ENCODE measurements around the gene RPL3. TPM values are rescaled to one million over a fixed set of nuclear protein-coding genes. Genes with fewer than 3 reads are reported as not detected.

Gene RPL3
- total and polyA plus RNA-seq, 2 donors (not counting 1 experiment from before 2014, with no cell fraction given) = 2,665 to 5,418 TPM

DNA sequence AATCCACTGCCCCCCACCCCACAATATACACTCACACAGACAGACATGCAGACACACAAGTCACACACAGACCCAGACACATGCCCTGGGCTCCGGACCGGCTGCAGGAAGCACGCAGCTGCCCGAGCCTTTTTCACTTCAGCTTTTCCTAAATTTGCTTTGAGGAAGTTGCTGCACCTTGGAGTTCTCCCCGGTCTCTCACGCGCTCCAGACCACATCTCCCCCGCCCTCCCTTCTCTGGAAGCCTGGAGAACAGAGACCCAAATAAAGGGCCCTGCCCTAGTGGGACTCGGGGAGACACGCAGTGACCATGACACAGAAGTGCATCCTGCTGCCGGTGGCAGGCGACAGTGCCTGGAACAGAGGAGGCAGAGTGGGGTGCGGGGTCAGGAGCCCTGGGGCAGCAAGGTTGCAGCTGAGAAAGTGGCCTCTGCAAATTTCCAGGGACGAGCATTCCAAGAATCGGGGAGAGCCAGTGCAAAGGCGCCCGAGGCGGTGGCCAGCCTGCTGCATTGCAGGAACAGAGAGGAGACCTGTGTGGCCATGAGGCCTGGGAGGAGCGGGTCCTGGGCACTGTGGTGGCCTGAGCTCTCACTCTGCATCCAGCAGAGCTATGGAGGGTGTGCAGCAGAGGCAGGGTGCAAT lies 19.1 kb downstream of the RPL3 start:
- DNase-seq (peak; percentile 51), ATAC-seq (ENCODE audit: low read depth) (peak; percentile 39)
- Histone ChIP-seq H4K20me1 (ENCODE audit: control insufficient read depth, insufficient read depth, low read length, poor library complexity, severe bottlenecking) (no peaks in the 10 kb centered on the region), H3K36me3 (replicated peaks in 1 of 2; ENCODE audit: control extremely low read depth in 1 of 2, control insufficient read depth in 1 of 2, extremely low read depth in 1 of 2, insufficient read depth in 2 of 2, low read length in 1 of 2) (no peaks in the 10 kb centered on the region), H3K9ac (ENCODE audit: low read length) (peak overlapping the region; percentile 22), H3K79me2 (ENCODE audit: control insufficient read depth, insufficient read depth, low read length) (no peaks in the 10 kb centered on the region), H3K27me3 (replicated peaks in 1 of 4; ENCODE audit: control extremely low read depth in 1 of 4, control insufficient read depth in 3 of 4, insufficient read depth in 4 of 4, low read length in 3 of 4) (no peaks in the 10 kb centered on the region), H3K4me1 (ENCODE audit: control insufficient read depth in 2 of 2, insufficient read depth in 2 of 2, low read length in 2 of 2) (peaks cover 16 to 27% of the 10 kb centered on the region in 2 donors), H3K4me3 (ENCODE audit: control extremely low read depth in 1 of 5, extremely low read depth in 1 of 5, insufficient read depth in 1 of 5, low read depth in 2 of 5, low read length in 4 of 5) (peak overlapping the region in 3 of 5 experiments; percentile 2 to 41 (median 12)), H2AFZ (ENCODE audit: insufficient read depth, low read depth, low read length, poor library complexity, severe bottlenecking) (peak overlapping the region; percentile 47), H3K27ac (ENCODE audit: low read length in 2 of 2) (no peak overlapping the region), H3K4me2 (replicated peaks; ENCODE audit: low read depth, low read length, poor library complexity, severe bottlenecking) (peak overlapping the region; percentile 71), H3K9me3 (ENCODE audit: control extremely low read depth in 1 of 3, control insufficient read depth in 2 of 3, insufficient read depth in 1 of 3, low read length in 2 of 3) (no peaks in the 10 kb centered on the region)
- ChIA-PET POLR2A (interaction anchor here (1.1 kb wide), 1 partner anchor 228 kb away, joined by 3 read pairs; no protein-coding TSS in a partner anchor), CTCF (interaction anchor here (1.0 to 1.1 kb wide), 3 partner anchors 10 to 131 kb away, joined by 3 to 4 read pairs (median 3); no protein-coding TSS in a partner anchor)
- peak overlapping the region; percentile 58 for H3K27ac Mint-ChIP-seq
- TF ChIP-seq, protein P1, sequence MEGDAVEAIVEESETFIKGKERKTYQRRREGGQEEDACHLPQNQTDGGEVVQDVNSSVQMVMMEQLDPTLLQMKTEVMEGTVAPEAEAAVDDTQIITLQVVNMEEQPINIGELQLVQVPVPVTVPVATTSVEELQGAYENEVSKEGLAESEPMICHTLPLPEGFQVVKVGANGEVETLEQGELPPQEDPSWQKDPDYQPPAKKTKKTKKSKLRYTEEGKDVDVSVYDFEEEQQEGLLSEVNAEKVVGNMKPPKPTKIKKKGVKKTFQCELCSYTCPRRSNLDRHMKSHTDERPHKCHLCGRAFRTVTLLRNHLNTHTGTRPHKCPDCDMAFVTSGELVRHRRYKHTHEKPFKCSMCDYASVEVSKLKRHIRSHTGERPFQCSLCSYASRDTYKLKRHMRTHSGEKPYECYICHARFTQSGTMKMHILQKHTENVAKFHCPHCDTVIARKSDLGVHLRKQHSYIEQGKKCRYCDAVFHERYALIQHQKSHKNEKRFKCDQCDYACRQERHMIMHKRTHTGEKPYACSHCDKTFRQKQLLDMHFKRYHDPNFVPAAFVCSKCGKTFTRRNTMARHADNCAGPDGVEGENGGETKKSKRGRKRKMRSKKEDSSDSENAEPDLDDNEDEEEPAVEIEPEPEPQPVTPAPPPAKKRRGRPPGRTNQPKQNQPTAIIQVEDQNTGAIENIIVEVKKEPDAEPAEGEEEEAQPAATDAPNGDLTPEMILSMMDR (IDR thresholded peaks at IDR 0.05) = no peak
- TF ChIP-seq EZH2 (IDR thresholded peaks at IDR 0.05; ENCODE audit: borderline replicate concordance, insufficient read depth, low read depth, low read length, poor library complexity, severe bottlenecking) = no peak
- H3K4me1 Mint-ChIP-seq = peaks cover 26% of the 10 kb centered on the region
- H3K27me3 Mint-ChIP-seq = peaks cover 4% of the 10 kb centered on the region
- intact Hi-C loops (cut with micrococcal nuclease) = no loop called here
- H3K4me3 Mint-ChIP-seq = peak overlapping the region; percentile 68
- 16% methylated on average over 19 of the region's 19 CpGs for WGBS (ENCODE audit: insufficient coverage)
- H3K9me3 Mint-ChIP-seq (ENCODE audit: insufficient read depth) = no peaks in the 10 kb centered on the region

DNA sequence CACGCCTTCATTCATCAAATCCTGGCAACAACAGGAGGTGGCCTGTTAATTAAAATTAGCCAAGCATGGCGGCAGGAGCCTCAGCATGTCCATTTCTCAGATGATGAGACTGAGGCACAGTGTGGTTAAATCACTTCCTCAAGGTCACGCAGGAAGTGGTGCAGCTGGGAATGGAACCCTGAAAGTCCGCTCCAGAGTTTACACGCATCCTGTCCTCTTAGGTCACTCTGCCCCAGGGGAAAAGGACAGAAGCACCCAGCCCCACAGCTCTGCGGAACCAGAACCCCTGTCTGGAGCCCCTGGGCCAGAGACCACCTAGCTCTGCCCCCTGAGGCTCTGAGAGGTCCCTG lies 19.6 kb downstream of the RPL3 start:
- Histone ChIP-seq H3K27ac (ENCODE audit: low read length in 2 of 2) (no peak overlapping the region), H3K4me2 (replicated peaks; ENCODE audit: low read depth, low read length, poor library complexity, severe bottlenecking) (peak overlapping the region; percentile 71), H3K9ac (ENCODE audit: low read length) (peak overlapping the region; percentile 22), H3K4me3 (ENCODE audit: control extremely low read depth in 1 of 5, extremely low read depth in 1 of 5, insufficient read depth in 1 of 5, low read depth in 2 of 5, low read length in 4 of 5) (peak overlapping the region in 3 of 5 experiments; percentile 2 to 41 (median 12)), H3K36me3 (replicated peaks in 1 of 2; ENCODE audit: control extremely low read depth in 1 of 2, control insufficient read depth in 1 of 2, extremely low read depth in 1 of 2, insufficient read depth in 2 of 2, low read length in 1 of 2) (no peaks in the 10 kb centered on the region), H3K9me3 (ENCODE audit: control extremely low read depth in 1 of 3, control insufficient read depth in 2 of 3, insufficient read depth in 1 of 3, low read length in 2 of 3) (no peaks in the 10 kb centered on the region), H3K79me2 (ENCODE audit: control insufficient read depth, insufficient read depth, low read length) (no peaks in the 10 kb centered on the region), H4K20me1 (ENCODE audit: control insufficient read depth, insufficient read depth, low read length, poor library complexity, severe bottlenecking) (no peaks in the 10 kb centered on the region), H3K27me3 (replicated peaks in 1 of 4; ENCODE audit: control extremely low read depth in 1 of 4, control insufficient read depth in 3 of 4, insufficient read depth in 4 of 4, low read length in 3 of 4) (no peaks in the 10 kb centered on the region), H2AFZ (ENCODE audit: insufficient read depth, low read depth, low read length, poor library complexity, severe bottlenecking) (peak overlapping the region; percentile 47), H3K4me1 (ENCODE audit: control insufficient read depth in 2 of 2, insufficient read depth in 2 of 2, low read length in 2 of 2) (peaks cover 16 to 27% of the 10 kb centered on the region in 2 donors)
- H3K9me3 Mint-ChIP-seq (ENCODE audit: insufficient read depth) = no peaks in the 10 kb centered on the region
- peak overlapping the region; percentile 58 for H3K27ac Mint-ChIP-seq
- POLR2A ChIA-PET = interaction anchor here (1.1 kb wide), 1 partner anchor 229 kb away, joined by 3 read pairs; no protein-coding TSS in a partner anchor
- TF ChIP-seq EZH2 (IDR thresholded peaks at IDR 0.05; ENCODE audit: borderline replicate concordance, insufficient read depth, low read depth, low read length, poor library complexity, severe bottlenecking) = no peak
- TF ChIP-seq, protein P1 (IDR thresholded peaks at IDR 0.05) = no peak
- H3K4me1 Mint-ChIP-seq = peaks cover 26% of the 10 kb centered on the region
- intact Hi-C loops (cut with micrococcal nuclease) = no loop called here
- DNase-seq = no peak
- CTCF ChIA-PET = interaction anchor here (1.0 to 1.1 kb wide), 3 partner anchors 10 to 130 kb away, joined by 3 to 4 read pairs (median 3); no protein-coding TSS in a partner anchor
- ATAC-seq (ENCODE audit: low read depth) = peak; percentile 17
- peaks cover 4% of the 10 kb centered on the region for H3K27me3 Mint-ChIP-seq
- peak overlapping the region; percentile 68 for H3K4me3 Mint-ChIP-seq
- 17% methylated on average over 6 of the region's 6 CpGs for WGBS (ENCODE audit: insufficient coverage)

All from B cell (primary cell).